ENCODE results near the gene ZNF700.

DNA sequence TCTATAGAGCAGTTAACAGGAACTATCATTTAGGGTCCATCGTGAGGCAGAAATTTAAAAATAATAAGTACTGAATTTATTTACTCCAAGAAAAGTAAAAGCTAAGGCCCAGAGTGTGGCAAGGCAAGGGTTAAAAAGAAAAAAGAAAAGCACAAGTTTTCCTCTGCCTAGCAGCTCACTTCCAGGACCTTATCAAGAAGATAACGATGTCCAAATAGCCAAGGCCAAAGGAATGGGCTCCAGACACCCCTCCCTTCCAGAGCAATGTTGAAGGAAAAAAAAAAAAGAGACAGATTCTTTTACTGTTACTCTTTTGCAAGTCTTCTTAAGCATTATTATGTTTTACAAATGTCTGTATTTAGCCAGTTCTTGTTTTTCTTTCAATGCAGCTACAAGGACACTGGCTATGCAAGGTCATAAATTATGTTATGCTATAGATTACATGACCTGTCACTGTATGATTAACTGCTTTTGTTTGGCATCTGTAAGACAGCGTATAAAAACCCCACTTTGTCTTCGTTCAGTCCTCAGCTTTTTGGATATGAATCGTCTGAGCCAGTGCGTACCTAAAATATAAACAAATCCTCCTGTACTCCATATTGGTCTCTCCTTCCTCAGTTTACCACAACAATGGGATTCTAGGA lies 2.9 kb upstream of the ZNF700 start:
- no peak for TF ChIP-seq CTCF (IDR thresholded peaks at IDR 0.05)
- no peak for TF ChIP-seq POLR2A (IDR thresholded peaks at IDR 0.05)
